Right renal pelvis (tissue), 4 donors: ENCODE measurements around the gene CCR5AS.

Experiments used
- DNase-seq, 4 donors: peaks; one replicate each; pipeline ENCODE4 v3.0.0-alpha.2; 2013; ENCODE audit warnings: low read depth in 4 of 4, low spot score in 3 of 4, missing footprints in 1 of 4

CCR5AS gene

GRCh38 chr3:46383211-46383950 is 23.5 kb downstream of the CCR5AS start:
- no peak for DNase-seq

- no peak for DNase-seq
Observed at GRCh38 chr3:46381625-46382024, 25.2 kb downstream of the CCR5AS start.

- DNase-seq: no peak
Observed at GRCh38 chr3:46380471-46381221, 26.2 kb downstream of the CCR5AS start.

- peak; percentile 25 to 47 (median 37) for DNase-seq
Observed at GRCh38 chr3:46378426-46378942, 28.4 kb downstream of the CCR5AS start.

GRCh38 chr3:46375814-46376213 is 31.1 kb downstream of the CCR5AS start:
- no peak for DNase-seq

GRCh38 chr3:46375218-46375617 is 31.6 kb downstream of the CCR5AS start:
- no peak for DNase-seq

GRCh38 chr3:46374755-46375154 is 32.1 kb downstream of the CCR5AS start:
- no peak for DNase-seq

- DNase-seq: no peak
Observed at GRCh38 chr3:46372492-46373359, 34.1 kb downstream of the CCR5AS start.

GRCh38 chr3:46371519-46372340 is 35.1 kb downstream of the CCR5AS start:
- no peak for DNase-seq

GRCh38 chr3:46370839-46371518 is 35.9 kb downstream of the CCR5AS start, which contains the start of gene CCR5:
Gene CCR5, plus strand, starts transcription at chr3:46370946. Its CDS starts 1,957 bp downstream, at chr3:46372903.
- no peak for DNase-seq

GRCh38 chr3:46369675-46370132 is 37.2 kb downstream of the CCR5AS start:
- no peak for DNase-seq

GRCh38 chr3:46369151-46369550 is 37.7 kb downstream of the CCR5AS start:
- DNase-seq: no peak

GRCh38 chr3:46368569-46368968 is 38.3 kb downstream of the CCR5AS start:
- no peak for DNase-seq

- DNase-seq: no peak
Observed at GRCh38 chr3:46367811-46368210, 39.1 kb downstream of the CCR5AS start.

- no peak for DNase-seq
Observed at GRCh38 chr3:46365737-46366524, 40.9 kb downstream of the CCR5AS start.

GRCh38 chr3:46365041-46365440 is 41.8 kb downstream of the CCR5AS start:
- DNase-seq: no peak

- no peak for DNase-seq
Observed at GRCh38 chr3:46361408-46362283, 45.2 kb downstream of the CCR5AS start.
